Measurements from ENCODE around the gene CBLN1. TPM values are rescaled to one million over a fixed set of nuclear protein-coding genes. Genes with fewer than 3 reads are reported as not detected.
A peak's percentile ranks its signal among the peaks of the same experiment; 100 is the strongest.

CBLN1 gene
- not detected for total RNA-seq

GRCh38 chr16:49281480-49281842 lies at the start of gene CBLN1:
Gene CBLN1, minus strand, starts transcription at chr16:49281838. Its CDS starts 373 bp downstream, at chr16:49281465.
- no peak for TF ChIP-seq CTCF (IDR thresholded peaks at IDR 0.05)
- DNase-seq (no peak), ATAC-seq (no peak)
- intact Hi-C loops (cut with micrococcal nuclease): no loop called here
- POLR2A ChIA-PET: no interaction called here
- Mint-ChIP-seq H3K4me3 (peak within 1 kb of the TSS; percentile 38), H3K27ac (no peak within 1 kb of the TSS), H3K27me3 (peaks cover 65% of the 10 kb centered on the region), H3K4me1 (ENCODE audit: low read depth) (peaks cover 12% of the 10 kb centered on the region), H3K36me3 (ENCODE audit: low read depth) (no peaks in the 10 kb centered on the region), H3K9me3 (peaks cover 2% of the 10 kb centered on the region)
- CTCF ChIA-PET: no interaction called here

GRCh38 chr16:49330562-49331201 lies 49.0 kb upstream of the CBLN1 start:
- ChIA-PET POLR2A (no interaction called here), CTCF (no interaction called here)
- TF ChIP-seq CTCF (IDR thresholded peaks at IDR 0.05): no peak
- Mint-ChIP-seq H3K4me1 (ENCODE audit: low read depth) (no peaks in the 10 kb centered on the region), H3K4me3 (no peak overlapping the region), H3K27ac (no peak overlapping the region), H3K36me3 (ENCODE audit: low read depth) (no peaks in the 10 kb centered on the region), H3K27me3 (peaks cover 2% of the 10 kb centered on the region), H3K9me3 (no peaks in the 10 kb centered on the region)
- DNase-seq (no peak), ATAC-seq (no peak)
- intact Hi-C loops (cut with micrococcal nuclease): no loop called here

GRCh38 chr16:49328325-49328724 lies 46.7 kb upstream of the CBLN1 start:
- ChIA-PET POLR2A (no interaction called here), CTCF (no interaction called here)
- no peak for ATAC-seq
- Mint-ChIP-seq H3K27me3 (peaks cover 2% of the 10 kb centered on the region), H3K36me3 (ENCODE audit: low read depth) (no peaks in the 10 kb centered on the region), H3K9me3 (no peaks in the 10 kb centered on the region), H3K4me3 (no peak overlapping the region), H3K4me1 (ENCODE audit: low read depth) (no peaks in the 10 kb centered on the region), H3K27ac (no peak overlapping the region)
- DNase-seq: no peak
- intact Hi-C loops (cut with micrococcal nuclease): no loop called here
- no peak for TF ChIP-seq CTCF (IDR thresholded peaks at IDR 0.05)

- Mint-ChIP-seq H3K4me3 (no peak overlapping the region), H3K27ac (no peak overlapping the region), H3K4me1 (ENCODE audit: low read depth) (no peaks in the 10 kb centered on the region), H3K9me3 (no peaks in the 10 kb centered on the region), H3K27me3 (peaks cover 2% of the 10 kb centered on the region), H3K36me3 (ENCODE audit: low read depth) (no peaks in the 10 kb centered on the region)
- DNase-seq (no peak), ATAC-seq (no peak)
- no peak for TF ChIP-seq CTCF (IDR thresholded peaks at IDR 0.05)
- ChIA-PET CTCF (no interaction called here), POLR2A (no interaction called here)
- intact Hi-C loops (cut with micrococcal nuclease): no loop called here
Measured at GRCh38 chr16:49327466-49327865, 45.8 kb upstream of the CBLN1 start.

- CTCF ChIA-PET: no interaction called here
- no peaks in the 10 kb centered on the region for H3K9me3 Mint-ChIP-seq
- TF ChIP-seq CTCF (IDR thresholded peaks at IDR 0.05): no peak
- POLR2A ChIA-PET: no interaction called here
- H3K27me3 Mint-ChIP-seq: peaks cover under 1% of the 10 kb centered on the region
- intact Hi-C loops (cut with micrococcal nuclease): no loop called here
- no peak overlapping the region for H3K27ac Mint-ChIP-seq
- DNase-seq (no peak), ATAC-seq (no peak)
- H3K4me1 Mint-ChIP-seq (ENCODE audit: low read depth): no peaks in the 10 kb centered on the region
- no peak overlapping the region for H3K4me3 Mint-ChIP-seq
- no peaks in the 10 kb centered on the region for H3K36me3 Mint-ChIP-seq (ENCODE audit: low read depth)
Measured at GRCh38 chr16:49324703-49325102, 43.1 kb upstream of the CBLN1 start.
